Measurements from ENCODE around the gene THSD4.
A peak's percentile ranks its signal among the peaks of the same experiment; 100 is the strongest.

GRCh38 chr15:71103102-71103676, 12.1 kb upstream of the THSD4 start:
- TF ChIP-seq POLR2A (IDR thresholded peaks at IDR 0.05) = no peak
- TF ChIP-seq, protein P1, sequence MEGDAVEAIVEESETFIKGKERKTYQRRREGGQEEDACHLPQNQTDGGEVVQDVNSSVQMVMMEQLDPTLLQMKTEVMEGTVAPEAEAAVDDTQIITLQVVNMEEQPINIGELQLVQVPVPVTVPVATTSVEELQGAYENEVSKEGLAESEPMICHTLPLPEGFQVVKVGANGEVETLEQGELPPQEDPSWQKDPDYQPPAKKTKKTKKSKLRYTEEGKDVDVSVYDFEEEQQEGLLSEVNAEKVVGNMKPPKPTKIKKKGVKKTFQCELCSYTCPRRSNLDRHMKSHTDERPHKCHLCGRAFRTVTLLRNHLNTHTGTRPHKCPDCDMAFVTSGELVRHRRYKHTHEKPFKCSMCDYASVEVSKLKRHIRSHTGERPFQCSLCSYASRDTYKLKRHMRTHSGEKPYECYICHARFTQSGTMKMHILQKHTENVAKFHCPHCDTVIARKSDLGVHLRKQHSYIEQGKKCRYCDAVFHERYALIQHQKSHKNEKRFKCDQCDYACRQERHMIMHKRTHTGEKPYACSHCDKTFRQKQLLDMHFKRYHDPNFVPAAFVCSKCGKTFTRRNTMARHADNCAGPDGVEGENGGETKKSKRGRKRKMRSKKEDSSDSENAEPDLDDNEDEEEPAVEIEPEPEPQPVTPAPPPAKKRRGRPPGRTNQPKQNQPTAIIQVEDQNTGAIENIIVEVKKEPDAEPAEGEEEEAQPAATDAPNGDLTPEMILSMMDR (IDR thresholded peaks at IDR 0.05) = peak in 5 of 6 experiments; percentile 18 to 58 (median 33)
